ENCODE measurements around the gene CCDC85C.

The CCDC85C gene

GRCh38 chr14:99481745-99482099, 122.3 kb downstream of the CCDC85C start:
- peaks cover 8% of the 10 kb centered on the region for H3K4me1 ChIP-seq (ENCODE audit: control insufficient read depth, low read depth, low read length)
- no peaks in the 10 kb centered on the region for H3K36me3 ChIP-seq (ENCODE audit: control insufficient read depth, low read depth, low read length)
- no peaks in the 10 kb centered on the region for H3K27me3 ChIP-seq (ENCODE audit: control insufficient read depth, insufficient read depth, low read length)
- peak overlapping the region; percentile 70 for H3K27ac ChIP-seq (ENCODE audit: low read length)
- no peaks in the 10 kb centered on the region for H3K9me3 ChIP-seq (ENCODE audit: control insufficient read depth, low read depth, low read length)
- H3K9ac ChIP-seq (ENCODE audit: low read length): peak overlapping the region; percentile 77
- peak overlapping the region; percentile 91 for H3K4me3 ChIP-seq (ENCODE audit: low read length)

DNA sequence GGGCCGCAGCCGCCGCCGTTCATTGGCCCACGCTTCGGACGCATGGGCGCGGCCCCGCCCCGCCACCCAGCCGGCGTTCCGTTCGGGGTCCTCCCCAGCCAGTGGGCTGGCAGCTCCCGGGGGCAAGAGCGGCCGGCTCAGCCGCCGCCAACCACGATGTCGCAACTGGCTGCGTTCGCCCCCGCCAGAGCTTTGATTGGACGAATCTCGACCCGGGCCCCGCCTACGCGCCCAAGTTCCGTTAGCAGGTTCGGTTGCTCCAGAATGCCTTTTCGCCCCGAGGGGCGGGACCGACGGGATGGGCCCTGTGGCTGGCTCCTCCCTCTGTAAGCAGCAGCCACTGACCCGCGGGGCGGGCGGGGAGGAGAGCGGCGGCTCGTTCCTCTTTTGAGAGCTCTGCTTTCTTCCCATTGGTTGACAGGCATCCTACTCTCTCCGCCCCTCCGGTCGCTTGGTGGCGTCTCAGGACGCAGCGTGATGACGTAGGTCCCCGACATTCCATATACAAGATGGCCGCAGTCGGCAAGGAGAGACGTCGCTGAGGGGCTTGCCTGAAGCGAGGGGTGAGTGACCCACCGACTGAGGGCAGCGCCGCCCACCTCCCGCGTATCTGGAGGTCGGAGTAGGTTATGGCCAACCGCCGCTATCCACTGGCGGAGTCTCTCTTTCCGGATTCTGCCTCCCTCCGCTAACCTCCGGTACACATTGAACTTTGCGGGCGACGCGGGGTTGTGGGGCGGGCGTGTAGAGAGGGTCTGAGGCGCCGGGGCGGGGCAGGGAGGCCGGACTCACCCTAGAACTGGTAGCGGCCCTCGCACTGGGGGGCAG, 122.9 kb downstream of the CCDC85C start, which contains the start of gene CCNK:
Gene CCNK (plus strand): TSS at position 493 of the 828 bp plus-strand sequence. CDS start 11,269 bp downstream, outside the sequence.
- Histone ChIP-seq H3K4me3 (ENCODE audit: low read length) (peak within 1 kb of the TSS; percentile 91), H3K4me1 (ENCODE audit: control insufficient read depth, low read depth, low read length) (peaks cover 8% of the 10 kb centered on the region), H3K27me3 (ENCODE audit: control insufficient read depth, insufficient read depth, low read length) (no peaks in the 10 kb centered on the region), H3K27ac (ENCODE audit: low read length) (peak within 1 kb of the TSS; percentile 70), H3K9me3 (ENCODE audit: control insufficient read depth, low read depth, low read length) (no peaks in the 10 kb centered on the region), H3K9ac (ENCODE audit: low read length) (peak within 1 kb of the TSS; percentile 77), H3K36me3 (ENCODE audit: control insufficient read depth, low read depth, low read length) (no peaks in the 10 kb centered on the region)

DNA sequence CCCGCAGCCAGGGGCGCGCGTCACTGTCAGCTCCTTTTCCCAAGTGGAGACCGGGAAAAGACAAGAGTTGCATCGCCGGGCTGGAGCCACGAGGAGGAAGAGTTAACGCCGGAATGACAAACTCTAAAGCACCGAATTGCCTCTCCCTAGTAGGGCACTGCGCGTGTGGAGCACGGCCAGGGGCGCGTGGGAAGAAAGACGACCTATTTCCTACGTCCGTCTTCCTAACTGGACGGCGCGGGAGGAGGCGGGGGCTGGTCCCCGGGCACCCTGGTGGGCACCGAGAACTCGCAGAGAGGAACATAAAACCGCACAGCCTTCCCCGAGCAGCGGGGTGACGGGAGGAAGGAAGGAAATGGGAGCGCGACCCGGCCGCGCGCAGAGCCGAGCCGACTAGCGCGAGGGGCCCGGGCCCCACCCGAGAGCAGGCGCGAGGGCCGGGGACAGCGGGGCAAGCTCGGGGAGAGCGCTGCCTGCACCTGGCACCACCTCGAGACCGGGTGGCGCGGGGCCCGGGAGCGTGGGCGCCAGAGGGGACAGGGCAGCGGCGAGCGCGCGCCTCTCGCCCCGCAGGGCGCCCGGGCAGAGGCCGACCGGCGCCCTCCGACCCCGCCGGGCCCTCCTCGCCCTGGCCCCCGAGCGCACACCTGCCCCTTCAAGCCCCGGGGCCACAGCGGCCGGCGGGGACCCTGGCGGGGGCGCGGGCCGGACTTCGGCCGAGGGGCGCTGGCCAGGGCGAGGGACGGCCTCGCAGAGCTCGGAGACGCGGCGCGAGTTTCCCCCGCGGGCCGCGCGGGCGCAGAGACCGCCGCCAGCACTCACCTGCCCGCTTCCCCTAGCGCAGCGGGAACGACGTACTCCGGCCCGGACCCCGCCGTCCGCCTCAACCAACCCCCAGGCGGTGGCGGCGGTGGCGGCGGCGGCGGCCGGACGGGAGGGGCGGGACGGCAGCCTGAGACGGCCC, 123.8 kb downstream of the CCDC85C start, which contains the start of gene SETD3:
Gene SETD3 (minus strand): TSS at position 954 of the 964 bp plus-strand sequence. CDS start 15,054 bp downstream, outside the sequence.
- peak within 1 kb of the TSS; percentile 70 for H3K27ac ChIP-seq (ENCODE audit: low read length)
- peak within 1 kb of the TSS; percentile 77 for H3K9ac ChIP-seq (ENCODE audit: low read length)
- H3K36me3 ChIP-seq (ENCODE audit: control insufficient read depth, low read depth, low read length): no peaks in the 10 kb centered on the region
- H3K9me3 ChIP-seq (ENCODE audit: control insufficient read depth, low read depth, low read length): no peaks in the 10 kb centered on the region
- no peaks in the 10 kb centered on the region for H3K27me3 ChIP-seq (ENCODE audit: control insufficient read depth, insufficient read depth, low read length)
- H3K4me1 ChIP-seq (ENCODE audit: control insufficient read depth, low read depth, low read length): peaks cover 8% of the 10 kb centered on the region
- H3K4me3 ChIP-seq (ENCODE audit: low read length): peak within 1 kb of the TSS; percentile 91

DNA sequence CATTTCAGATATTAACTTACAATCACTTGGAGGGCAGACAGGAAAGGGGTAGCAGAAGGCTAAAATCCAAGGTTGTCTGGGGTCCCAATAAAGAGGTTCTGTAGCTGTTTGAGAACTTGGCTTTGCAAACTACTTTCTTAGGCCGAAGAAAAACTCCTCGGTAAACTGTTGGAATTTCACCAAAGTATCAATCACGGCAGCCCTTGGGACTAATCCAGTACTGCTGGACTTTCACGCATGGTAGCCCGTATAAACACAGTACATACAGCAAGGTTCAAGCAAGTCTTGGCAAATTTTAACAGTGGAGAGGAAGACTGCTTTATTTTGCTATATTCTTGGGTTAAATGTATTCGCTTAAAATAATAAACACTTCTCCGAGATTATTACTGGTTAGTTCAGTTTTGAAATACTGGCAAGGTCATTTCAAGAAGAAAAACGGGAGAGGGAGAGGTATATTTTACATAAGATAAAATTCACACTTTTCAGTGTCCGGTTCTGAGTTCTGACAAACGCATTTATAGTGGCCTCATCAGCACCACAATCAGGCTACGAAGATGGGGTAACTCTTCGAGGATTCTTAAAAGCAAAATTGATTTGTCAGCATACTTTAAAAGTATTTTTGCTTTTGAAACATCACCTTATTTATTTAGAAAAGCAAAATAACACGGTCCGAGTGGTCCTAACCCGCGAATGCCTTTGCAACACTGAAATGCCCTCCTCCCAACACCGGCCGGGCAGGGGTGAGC, 124.7 kb downstream of the CCDC85C start:
- Histone ChIP-seq H3K27ac (ENCODE audit: low read length) (no peak overlapping the region), H3K4me1 (ENCODE audit: control insufficient read depth, low read depth, low read length) (peaks cover 8% of the 10 kb centered on the region), H3K9me3 (ENCODE audit: control insufficient read depth, low read depth, low read length) (no peaks in the 10 kb centered on the region), H3K36me3 (ENCODE audit: control insufficient read depth, low read depth, low read length) (no peaks in the 10 kb centered on the region), H3K4me3 (ENCODE audit: low read length) (peak overlapping the region; percentile 79), H3K27me3 (ENCODE audit: control insufficient read depth, insufficient read depth, low read length) (no peaks in the 10 kb centered on the region), H3K9ac (ENCODE audit: low read length) (peak overlapping the region; percentile 64)

DNA sequence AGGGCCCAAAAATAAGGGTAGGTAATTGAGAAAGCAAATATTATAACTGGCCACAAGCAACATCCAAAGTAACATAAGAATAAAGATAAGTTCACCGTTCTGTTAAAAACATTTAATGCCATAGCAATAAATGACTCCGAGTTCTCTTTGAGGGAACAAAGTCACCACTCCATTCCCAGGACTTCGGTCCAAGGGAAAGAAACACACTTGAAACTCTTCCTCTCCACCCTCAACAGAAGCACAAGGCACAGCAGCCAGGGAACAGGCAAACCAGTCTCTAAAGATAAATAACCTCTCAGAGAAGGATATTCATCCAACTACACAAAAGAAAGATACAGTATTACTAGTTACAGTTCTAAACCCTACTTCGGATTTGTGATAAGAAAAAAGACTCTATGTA, 125.9 kb downstream of the CCDC85C start:
- H3K4me1 ChIP-seq (ENCODE audit: control insufficient read depth, low read depth, low read length): peaks cover 11% of the 10 kb centered on the region
- H3K36me3 ChIP-seq (ENCODE audit: control insufficient read depth, low read depth, low read length): no peaks in the 10 kb centered on the region
- H3K27me3 ChIP-seq (ENCODE audit: control insufficient read depth, insufficient read depth, low read length): no peaks in the 10 kb centered on the region
- no peak overlapping the region for H3K27ac ChIP-seq (ENCODE audit: low read length)
- no peaks in the 10 kb centered on the region for H3K9me3 ChIP-seq (ENCODE audit: control insufficient read depth, low read depth, low read length)
- H3K9ac ChIP-seq (ENCODE audit: low read length): no peak overlapping the region
- no peak overlapping the region for H3K4me3 ChIP-seq (ENCODE audit: low read length)

- H3K27ac ChIP-seq (ENCODE audit: low read length): no peak overlapping the region
- H3K9ac ChIP-seq (ENCODE audit: low read length): no peak overlapping the region
These were observed 127.1 kb downstream of the CCDC85C start for GRCh38 chr14:99476864-99477263.

DNA sequence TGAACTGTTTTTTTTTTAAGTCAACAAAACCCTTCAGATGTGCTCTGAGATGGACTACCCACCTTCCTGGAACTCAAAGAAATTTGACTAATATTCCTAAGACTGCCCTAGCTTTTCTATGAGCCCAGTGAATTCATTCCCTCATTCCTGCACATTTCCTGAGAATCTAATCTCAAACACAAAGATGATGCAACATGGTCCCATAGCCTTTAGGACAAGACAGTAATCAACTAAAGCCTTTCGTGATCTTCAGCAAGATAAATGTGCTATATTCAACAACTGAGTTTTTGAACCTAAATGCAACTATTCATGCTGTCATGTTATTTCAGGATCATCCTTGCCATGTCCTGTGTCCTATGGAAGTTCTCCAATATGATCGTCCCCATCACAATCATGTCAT, 128.3 kb downstream of the CCDC85C start:
- Histone ChIP-seq H3K36me3 (ENCODE audit: control insufficient read depth, low read depth, low read length) (no peaks in the 10 kb centered on the region), H3K4me3 (ENCODE audit: low read length) (no peak overlapping the region), H3K27me3 (ENCODE audit: control insufficient read depth, insufficient read depth, low read length) (no peaks in the 10 kb centered on the region), H3K9me3 (ENCODE audit: control insufficient read depth, low read depth, low read length) (no peaks in the 10 kb centered on the region), H3K4me1 (ENCODE audit: control insufficient read depth, low read depth, low read length) (peaks cover 10% of the 10 kb centered on the region), H3K27ac (ENCODE audit: low read length) (no peak overlapping the region), H3K9ac (ENCODE audit: low read length) (no peak overlapping the region)

More at GRCh38 chr14:99476864-99477263, 127.1 kb downstream of the CCDC85C start:
- peaks cover 10% of the 10 kb centered on the region for H3K4me1 ChIP-seq (ENCODE audit: control insufficient read depth, low read depth, low read length)
- no peak overlapping the region for H3K4me3 ChIP-seq (ENCODE audit: low read length)
- no peaks in the 10 kb centered on the region for H3K27me3 ChIP-seq (ENCODE audit: control insufficient read depth, insufficient read depth, low read length)
- no peaks in the 10 kb centered on the region for H3K9me3 ChIP-seq (ENCODE audit: control insufficient read depth, low read depth, low read length)
- no peaks in the 10 kb centered on the region for H3K36me3 ChIP-seq (ENCODE audit: control insufficient read depth, low read depth, low read length)

GRCh38 chr14:99475179-99475578, 128.8 kb downstream of the CCDC85C start:
- H3K27me3 ChIP-seq (ENCODE audit: control insufficient read depth, insufficient read depth, low read length): no peaks in the 10 kb centered on the region
- H3K4me3 ChIP-seq (ENCODE audit: low read length): no peak overlapping the region
- H3K9ac ChIP-seq (ENCODE audit: low read length): no peak overlapping the region
- no peaks in the 10 kb centered on the region for H3K9me3 ChIP-seq (ENCODE audit: control insufficient read depth, low read depth, low read length)
- H3K36me3 ChIP-seq (ENCODE audit: control insufficient read depth, low read depth, low read length): no peaks in the 10 kb centered on the region
- no peak overlapping the region for H3K27ac ChIP-seq (ENCODE audit: low read length)
- H3K4me1 ChIP-seq (ENCODE audit: control insufficient read depth, low read depth, low read length): peaks cover 10% of the 10 kb centered on the region

GRCh38 chr14:99473458-99473857, 130.5 kb downstream of the CCDC85C start:
- no peak overlapping the region for H3K27ac ChIP-seq (ENCODE audit: low read length)
- H3K9ac ChIP-seq (ENCODE audit: low read length): no peak overlapping the region
- H3K4me1 ChIP-seq (ENCODE audit: control insufficient read depth, low read depth, low read length): peaks cover 6% of the 10 kb centered on the region
- H3K9me3 ChIP-seq (ENCODE audit: control insufficient read depth, low read depth, low read length): no peaks in the 10 kb centered on the region
- H3K36me3 ChIP-seq (ENCODE audit: control insufficient read depth, low read depth, low read length): no peaks in the 10 kb centered on the region
- no peaks in the 10 kb centered on the region for H3K27me3 ChIP-seq (ENCODE audit: control insufficient read depth, insufficient read depth, low read length)
- no peak overlapping the region for H3K4me3 ChIP-seq (ENCODE audit: low read length)

DNA sequence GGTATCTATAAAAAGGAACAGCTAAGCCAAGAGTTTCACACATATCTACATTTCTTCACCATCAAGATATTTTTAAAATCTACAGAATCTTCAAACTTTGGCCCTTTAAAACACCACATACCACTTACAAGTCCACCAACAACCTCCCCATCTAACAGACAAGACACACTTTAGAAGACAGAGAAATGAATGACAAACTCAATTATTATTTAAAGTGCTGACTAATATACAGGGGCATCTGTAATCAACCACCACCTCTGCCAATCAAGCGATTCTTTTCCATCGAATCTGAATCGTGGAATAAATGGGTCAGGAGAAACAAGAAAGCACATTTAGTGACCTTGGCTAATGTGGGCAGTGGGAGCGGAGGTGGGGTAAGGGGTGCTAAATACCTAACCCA, 131.1 kb downstream of the CCDC85C start:
- no peak overlapping the region for H3K4me3 ChIP-seq (ENCODE audit: low read length)
- H3K27ac ChIP-seq (ENCODE audit: low read length): no peak overlapping the region
- peaks cover 6% of the 10 kb centered on the region for H3K4me1 ChIP-seq (ENCODE audit: control insufficient read depth, low read depth, low read length)
- no peaks in the 10 kb centered on the region for H3K9me3 ChIP-seq (ENCODE audit: control insufficient read depth, low read depth, low read length)
- H3K27me3 ChIP-seq (ENCODE audit: control insufficient read depth, insufficient read depth, low read length): no peaks in the 10 kb centered on the region
- H3K36me3 ChIP-seq (ENCODE audit: control insufficient read depth, low read depth, low read length): no peaks in the 10 kb centered on the region
- H3K9ac ChIP-seq (ENCODE audit: low read length): no peak overlapping the region

GRCh38 chr14:99471731-99472130, 132.3 kb downstream of the CCDC85C start:
- Histone ChIP-seq H3K27ac (ENCODE audit: low read length) (no peak overlapping the region), H3K4me1 (ENCODE audit: control insufficient read depth, low read depth, low read length) (peaks cover 6% of the 10 kb centered on the region), H3K4me3 (ENCODE audit: low read length) (no peak overlapping the region), H3K27me3 (ENCODE audit: control insufficient read depth, insufficient read depth, low read length) (no peaks in the 10 kb centered on the region), H3K36me3 (ENCODE audit: control insufficient read depth, low read depth, low read length) (no peaks in the 10 kb centered on the region), H3K9me3 (ENCODE audit: control insufficient read depth, low read depth, low read length) (no peaks in the 10 kb centered on the region), H3K9ac (ENCODE audit: low read length) (no peak overlapping the region)
